HCT116 (cell line): ENCODE measurements around the gene THSD4. TPM values are rescaled to one million over a fixed set of nuclear protein-coding genes. Genes with fewer than 3 reads are reported as not detected.

ENCODE experiments used
- ATAC-seq: fragments of 200-7000 bp; cut with Tn5 transposase; 2 replicates; pipeline ENCODE4 v1.9.1; 2020; ENCODE audit warnings: mild to moderate bottlenecking, moderate library complexity
- BruUV-seq: library from RNA; stranded (reverse); fragments of 400-500 nt; replicated peaks from 2 replicates; lab custom pipeline; 2021; lab: Mats Ljungman, UMichigan
- CTCF ChIA-PET: fragments of 300-600 bp; sonication (Branson Sonifier 250); formaldehyde crosslinking; loops from one replicate; lab custom pipeline; 2021; ENCODE audit warnings: antibody characterized with exemption; lab: Charles Lee
- POLR2A ChIA-PET: fragments of 300-600, 350-600 bp; sonication (Branson Sonifier 250); formaldehyde crosslinking; loops from one replicate; lab custom pipeline; 2021; ENCODE audit warnings: antibody characterized with exemption; lab: Charles Lee
- RAD21 ChIA-PET, 2 experiments: fragments of 300-600 bp; sonication (Branson Sonifier 250); formaldehyde crosslinking; loops; one replicate each; lab custom pipeline; 2023; ENCODE audit warnings: low total read pairs in 2 of 2; ENCODE audit not compliant: uncharacterized antibody in 2 of 2, unreplicated experiment in 2 of 2, low non-redundant PET in 1 of 2; lab: Charles Lee
- DNase-seq: peaks from one replicate; pipeline ENCODE4 v3.0.0-alpha.2; 2010; ENCODE audit warnings: low read depth, low spot score
- H2AFZ ChIP-seq: fragments of 200-600 bp; shearing (Covaris generic), sonication (generic); 2 replicates; pipeline ENCODE4 v1.6.1; 2017; ENCODE audit warnings: low read depth, mixed run types, mixed read lengths, antibody characterized with exemption, low read length; ENCODE audit not compliant: poor library complexity, severe bottlenecking
- H3K27ac ChIP-seq: 2 replicates; pipeline ENCODE4 v1.5.1; 2012; ENCODE audit warnings: low read depth, low read length
- H3K27me3 ChIP-seq: fragments of 200-600 bp; sonication (generic); 2 replicates; pipeline ENCODE4 v1.6.1; 2016; ENCODE audit warnings: mixed run types, low read length, mixed read lengths; ENCODE audit not compliant: insufficient read depth
- H3K36me3 ChIP-seq, 2 experiments: fragments of 200-500 bp in 1 of 2; fragments of 200-600 bp in 1 of 2; sonication (Bioruptor generic) in 1 of 2; sonication (generic) in 1 of 2; 2 replicates each; pipeline versions ENCODE4 v1.5.1 to v1.6.1; 2014 to 2016; ENCODE audit warnings: low read length in 2 of 2, inconsistent platforms in 1 of 2, mixed read lengths in 1 of 2, mixed run types in 1 of 2; ENCODE audit not compliant: insufficient read depth in 2 of 2, control insufficient read depth in 1 of 2
- H3K4me1 ChIP-seq, 2 experiments: fragments of 200-600 bp in 1 of 2; sonication (generic) in 1 of 2; 2 replicates each; pipeline versions ENCODE4 v1.5.1 to v1.6.1; 2012 to 2017; ENCODE audit warnings: low read length in 2 of 2, inconsistent platforms in 1 of 2, mild to moderate bottlenecking in 1 of 2, mixed read lengths in 1 of 2, mixed run types in 1 of 2, moderate library complexity in 1 of 2; ENCODE audit not compliant: insufficient read depth in 2 of 2, control insufficient read depth in 1 of 2
- H3K4me2 ChIP-seq: fragments of 200-600 bp; sonication (generic); 2 replicates; pipeline ENCODE4 v1.6.1; 2017; ENCODE audit warnings: mixed run types, low read length, mixed read lengths
- H3K4me3 ChIP-seq, 2 experiments: fragments of 200-600 bp in 1 of 2; sonication (generic) in 1 of 2; replicated peaks in 1 of 2; 2 replicates each; pipeline ENCODE4 v1.5.1; 2011 to 2016; ENCODE audit warnings: low read length in 2 of 2, control low read depth in 1 of 2, low read depth in 1 of 2, mild to moderate bottlenecking in 1 of 2, mixed read lengths in 1 of 2, mixed run types in 1 of 2
- H3K79me2 ChIP-seq: fragments of 200-600 bp; sonication (generic); 2 replicates; pipeline ENCODE4 v1.6.1; 2017; ENCODE audit warnings: mild to moderate bottlenecking, mixed run types, low read length, moderate library complexity, mixed read lengths; ENCODE audit not compliant: insufficient read depth
- H3K9ac ChIP-seq: fragments of 200-600 bp; sonication (generic); 2 replicates; pipeline ENCODE4 v1.6.1; 2016; ENCODE audit warnings: low read length, mixed read lengths
- H3K9me2 ChIP-seq: fragments of 200-600 bp; sonication (generic), shearing (Covaris generic); 2 replicates; pipeline ENCODE4 v1.6.1; 2017; ENCODE audit warnings: mixed run types, mild to moderate bottlenecking, moderate library complexity; ENCODE audit not compliant: insufficient read depth
- H3K9me3 ChIP-seq, 2 experiments: fragments of 200-500 bp in 1 of 2; fragments of 200-600 bp in 1 of 2; sonication (Bioruptor generic) in 1 of 2; sonication (generic) in 1 of 2; 2 replicates each; pipeline ENCODE4 v1.6.1; 2014 to 2017; ENCODE audit warnings: low read length in 2 of 2, mixed read lengths in 2 of 2, inconsistent platforms in 1 of 2, low read depth in 1 of 2, mild to moderate bottlenecking in 1 of 2, mixed run types in 1 of 2, moderate library complexity in 1 of 2; ENCODE audit not compliant: control insufficient read depth in 1 of 2, insufficient read depth in 1 of 2
- H4K20me1 ChIP-seq: fragments of 200-600 bp; sonication (generic), shearing (Covaris generic); 2 replicates; pipeline ENCODE4 v1.6.1; 2017; ENCODE audit warnings: mixed run types, mild to moderate bottlenecking, moderate library complexity; ENCODE audit not compliant: insufficient read depth
- CBX3 ChIP-seq: IDR thresholded peaks from 2 replicates; pipeline ENCODE4 v1.6.1; 2012; ENCODE audit warnings: low read depth
- CEBPB ChIP-seq: IDR thresholded peaks from 2 replicates; pipeline ENCODE4 v1.6.1; 2012; ENCODE audit warnings: low read depth
- CTCF ChIP-seq, 3 experiments: fragments of 200-600 bp in 1 of 3; sonication (generic) in 1 of 3; IDR thresholded peaks in 2 of 3; conservative IDR thresholded peaks in 1 of 3; 2 replicates each; pipeline ENCODE4 v1.5.1; 2012 to 2017; ENCODE audit warnings: low read depth in 2 of 3, low read length in 2 of 3, antibody characterized with exemption in 1 of 3, borderline replicate concordance in 1 of 3, control low read depth in 1 of 3, mild to moderate bottlenecking in 1 of 3, mixed read lengths in 1 of 3, mixed run types in 1 of 3, moderate library complexity in 1 of 3; ENCODE audit not compliant: insufficient read depth in 1 of 3
- EGR1 ChIP-seq: IDR thresholded peaks from 2 replicates; pipeline ENCODE4 v1.6.1; 2012; ENCODE audit warnings: low read depth
- ELF1 ChIP-seq: IDR thresholded peaks from 2 replicates; pipeline ENCODE4 v1.6.1; 2012; ENCODE audit warnings: low read depth, borderline replicate concordance
- EZH2 ChIP-seq: fragments of 200-600 bp; sonication (generic); IDR thresholded peaks from 2 replicates; pipeline ENCODE4 v1.6.1; 2017; ENCODE audit warnings: antibody characterized with exemption, mixed run types
- EZH2phosphoT487 ChIP-seq: fragments of 200-600 bp; IDR thresholded peaks from 2 replicates; pipeline ENCODE4 v1.6.1; 2018; ENCODE audit warnings: antibody characterized with exemption, borderline replicate concordance
- FOSL1 ChIP-seq: IDR thresholded peaks from 2 replicates; pipeline ENCODE4 v1.6.1; 2012; ENCODE audit warnings: low read depth
- JUND ChIP-seq: IDR thresholded peaks from 2 replicates; pipeline ENCODE4 v1.6.1; 2012
- MAX ChIP-seq: IDR thresholded peaks from 2 replicates; pipeline ENCODE4 v1.6.1; 2012
- POLR2AphosphoS5 ChIP-seq: IDR thresholded peaks from 2 replicates; pipeline ENCODE4 v1.6.1; 2011; ENCODE audit warnings: mild to moderate bottlenecking, low read depth, low read length, moderate library complexity
- REST ChIP-seq: IDR thresholded peaks from 2 replicates; pipeline ENCODE4 v1.6.1; 2012; ENCODE audit warnings: low read depth
- SIN3A ChIP-seq: IDR thresholded peaks from 2 replicates; pipeline ENCODE4 v1.6.1; 2012; ENCODE audit warnings: low read depth
- SP1 ChIP-seq: IDR thresholded peaks from 2 replicates; pipeline ENCODE4 v1.6.1; 2012; ENCODE audit warnings: low read depth
- SRF ChIP-seq: IDR thresholded peaks from 2 replicates; pipeline ENCODE4 v1.6.1; 2012; ENCODE audit warnings: low read depth
- TCF7L2 ChIP-seq: IDR thresholded peaks from 2 replicates; pipeline ENCODE4 v1.7.0; 2011; ENCODE audit warnings: borderline replicate concordance, inconsistent platforms; ENCODE audit not compliant: insufficient read depth, insufficient read length; ENCODE audit errors: extremely low read depth
- YY1 ChIP-seq: IDR thresholded peaks from 2 replicates; pipeline ENCODE4 v1.6.1; 2011; ENCODE audit warnings: low read length, low read depth, moderate library complexity, mild to moderate bottlenecking; ENCODE audit not compliant: insufficient replicate concordance; ENCODE audit errors: extremely low read depth
- ZNF274 ChIP-seq: fragments of 200-500 bp; sonication (Bioruptor generic); IDR thresholded peaks from 2 replicates; pipeline ENCODE4 v1.6.1; 2014; ENCODE audit warnings: mild to moderate bottlenecking, low read depth, low read length, inconsistent platforms
- intact Hi-C: fragments of 100-400 bp; cut with micrococcal nuclease; formaldehyde crosslinking; loops from 2 replicates; pipeline ENCODE4 v1.10.0; 2022
- total RNA-seq: library from RNA; stranded (reverse); gene quantifications from one replicate; pipeline ENCODE4 v1.2.1, GENCODE V29; 2021; ENCODE audit not compliant: unreplicated experiment

THSD4 gene
- total RNA-seq, 1 experiment from 2014 or later: 30.5 TPM

- no TSS peak for BruUV-seq
- Histone ChIP-seq H3K36me3 (no peaks in the 10 kb centered on the region), H3K4me2 (no peak overlapping the region), H3K4me1 (no peaks in the 10 kb centered on the region), H2AFZ (no peak overlapping the region), H3K4me3 (no peak overlapping the region), H3K9me2 (no peaks in the 10 kb centered on the region), H3K27ac (no peak overlapping the region), H3K79me2 (no peaks in the 10 kb centered on the region), H4K20me1 (no peaks in the 10 kb centered on the region), H3K9ac (no peak overlapping the region), H3K27me3 (no peaks in the 10 kb centered on the region), H3K9me3 (no peaks in the 10 kb centered on the region)
- ATAC-seq: no peak
- DNase-seq: no peak
- ChIA-PET RAD21 (no interaction called here), POLR2A (no interaction called here), CTCF (no interaction called here)
- intact Hi-C loops: no loop called here
- no peak for TF ChIP-seq CEBPB
These were observed 86.2 kb downstream of the THSD4 start for GRCh38 chr15:71201477-71201876.

GRCh38 chr15:71202712-71203111, 87.4 kb downstream of the THSD4 start:
- no peaks in the 10 kb centered on the region for H3K27me3 ChIP-seq
- no peak overlapping the region for H3K27ac ChIP-seq
- ATAC-seq (no peak), DNase-seq (no peak)
- H3K4me3 ChIP-seq: no peak overlapping the region
- H3K9me2 ChIP-seq: no peaks in the 10 kb centered on the region
- POLR2A ChIA-PET: no interaction called here
- intact Hi-C loops: no loop called here
- no TSS peak for BruUV-seq
- RAD21 ChIA-PET: no interaction called here
- no peaks in the 10 kb centered on the region for H3K36me3 ChIP-seq
- no peak overlapping the region for H2AFZ ChIP-seq
- CTCF ChIA-PET: no interaction called here
- no peak overlapping the region for H3K9ac ChIP-seq
- no peaks in the 10 kb centered on the region for H4K20me1 ChIP-seq
- no peaks in the 10 kb centered on the region for H3K4me1 ChIP-seq
- H3K4me2 ChIP-seq: no peak overlapping the region
- no peaks in the 10 kb centered on the region for H3K79me2 ChIP-seq
- no peaks in the 10 kb centered on the region for H3K9me3 ChIP-seq
- TF ChIP-seq SRF (no peak), JUND (no peak), CEBPB (no peak), FOSL1 (no peak), EGR1 (no peak), POLR2AphosphoS5 (no peak), ELF1 (no peak), REST (no peak), CTCF (IDR thresholded peaks at IDR 0.05 in 2 of 3, conservative IDR thresholded peaks at IDR 0.05 in 1 of 3; ENCODE audit: borderline replicate concordance in 1 of 3, insufficient read depth in 1 of 3, low read depth in 2 of 3, low read length in 2 of 3) (no peak), SP1 (no peak), EZH2phosphoT487 (no peak), CBX3 (no peak), EZH2 (no peak), MAX (no peak), TCF7L2 (no peak), ZNF274 (no peak), SIN3A (no peak), YY1 (no peak)
